GM18858 (cell line): ENCODE data around the gene ST6GALNAC6.
"Not testable (repeated sequence)": the region's sequence is repeated elsewhere in the genome, so short reads cannot be mapped to it uniquely, and the experiment has no call there.

ENCODE experiments used
- ATAC-seq: cut with Tn5 transposase; IDR thresholded peaks from one replicate; pipeline ENCODE4 v1.9.1; 2021; ENCODE audit not compliant: unreplicated experiment

The ST6GALNAC6 gene

GRCh38 chr9:127875306-127875966 lies 24.0 kb downstream of the ST6GALNAC6 start:
- no peak for ATAC-seq

DNA sequence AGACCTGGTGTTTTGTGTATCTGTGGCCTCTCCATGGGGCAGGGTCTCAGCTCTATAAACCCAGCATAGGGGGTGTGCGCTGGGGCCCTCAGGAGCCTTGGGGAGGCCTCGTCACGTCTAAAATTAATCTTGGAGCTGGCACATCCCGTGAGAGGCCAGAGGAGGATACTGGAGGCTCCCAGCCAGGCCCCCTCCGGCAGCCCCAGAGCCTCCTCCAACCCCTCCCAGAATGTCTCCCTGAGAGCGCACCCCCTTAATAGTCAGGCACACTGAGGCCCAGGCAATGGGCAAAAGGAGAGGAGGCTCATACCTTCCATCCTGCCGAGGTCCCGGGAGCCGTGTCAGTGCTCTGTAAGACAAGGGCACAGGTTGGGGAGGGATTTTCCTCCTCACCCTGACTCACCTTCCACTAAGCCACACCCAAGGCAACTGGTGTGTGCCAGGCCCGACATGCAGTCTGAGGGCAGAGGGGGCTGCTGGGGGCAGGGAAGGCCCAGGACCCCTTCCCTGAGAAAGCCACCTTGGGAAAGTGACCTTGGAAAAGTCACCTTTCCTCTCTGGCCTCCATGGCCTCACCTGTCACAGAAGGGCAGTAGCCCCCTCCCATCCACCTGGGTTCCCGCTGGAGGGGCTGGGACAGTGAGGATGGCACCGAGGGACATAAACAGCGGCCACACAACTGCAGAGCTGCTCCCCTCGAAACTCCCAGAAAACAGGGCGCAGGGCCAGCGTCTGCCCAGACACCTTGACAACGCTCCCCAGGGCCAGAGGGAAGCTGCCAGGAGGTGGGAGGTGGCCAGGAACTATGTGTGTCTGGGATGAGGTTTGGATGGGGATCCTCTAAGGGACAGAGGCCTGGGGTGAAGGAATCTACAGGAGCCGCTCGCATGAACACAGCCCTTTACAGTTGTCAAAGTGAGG lies 24.8 kb downstream of the ST6GALNAC6 start:
- no peak for ATAC-seq

DNA sequence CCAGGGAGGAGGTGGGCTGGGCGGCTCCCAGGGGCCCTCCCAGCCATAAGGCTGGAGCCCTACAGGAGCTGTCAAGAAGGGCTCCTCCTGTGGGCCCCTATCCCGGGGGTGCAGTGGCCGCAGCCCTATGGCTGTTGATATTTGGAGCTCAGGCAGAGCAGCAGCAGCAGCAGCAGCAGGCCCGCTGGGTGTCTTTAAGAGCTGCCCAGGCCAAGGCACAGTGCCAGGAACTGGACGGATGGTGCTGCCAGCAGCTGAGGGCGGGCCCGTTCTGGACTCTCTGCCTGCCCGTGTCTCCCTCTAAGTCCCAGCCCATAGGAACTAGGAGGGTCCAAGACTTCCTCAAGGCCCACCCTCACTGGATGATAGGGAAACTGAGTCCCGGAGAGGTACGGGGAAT lies 25.5 kb downstream of the ST6GALNAC6 start:
- ATAC-seq, result no peak

GRCh38 chr9:127873223-127873691 lies 26.1 kb downstream of the ST6GALNAC6 start:
- ATAC-seq, result no peak

DNA sequence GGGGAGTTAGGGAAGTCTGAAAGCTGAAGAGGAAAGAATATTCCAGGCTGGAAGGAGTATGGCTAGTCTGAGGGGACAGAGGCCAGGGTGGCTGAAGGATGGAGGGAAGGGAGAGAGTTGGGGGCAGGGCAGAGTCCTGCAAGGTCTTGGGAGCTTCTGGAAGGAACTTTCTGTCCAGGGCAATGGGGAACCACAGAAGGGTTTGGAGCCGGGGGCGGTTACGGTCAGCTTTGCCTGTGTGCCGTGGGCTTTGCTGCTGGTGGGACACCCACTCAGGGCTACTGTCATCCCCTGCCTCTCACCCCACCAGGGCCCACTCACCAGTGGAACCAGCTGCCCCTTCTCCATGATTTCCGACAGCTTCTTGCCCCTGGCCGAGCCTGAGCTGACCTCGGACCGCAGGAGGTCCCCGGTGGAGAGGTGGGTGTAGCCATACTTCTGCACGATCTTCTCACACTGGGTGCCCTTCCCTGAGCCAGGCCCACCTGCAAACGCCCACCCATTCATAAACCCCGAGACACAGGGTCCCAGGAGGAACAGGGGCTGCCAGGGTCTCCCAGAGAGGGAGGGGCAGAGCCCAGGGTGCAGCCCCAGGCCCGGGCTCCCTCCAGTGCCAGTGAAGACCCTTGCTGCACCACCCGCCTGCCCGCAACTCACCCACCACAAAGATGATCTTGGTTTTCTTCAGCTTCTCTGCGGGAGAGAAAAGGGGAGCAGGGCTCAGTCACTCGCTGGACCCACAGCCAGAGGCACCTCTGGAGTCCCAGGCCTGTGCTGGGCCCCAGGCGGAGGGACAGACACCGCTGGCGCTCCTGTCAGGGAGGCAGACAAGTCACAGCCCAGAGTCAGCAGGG lies 26.8 kb downstream of the ST6GALNAC6 start:
- ATAC-seq, result no peak

DNA sequence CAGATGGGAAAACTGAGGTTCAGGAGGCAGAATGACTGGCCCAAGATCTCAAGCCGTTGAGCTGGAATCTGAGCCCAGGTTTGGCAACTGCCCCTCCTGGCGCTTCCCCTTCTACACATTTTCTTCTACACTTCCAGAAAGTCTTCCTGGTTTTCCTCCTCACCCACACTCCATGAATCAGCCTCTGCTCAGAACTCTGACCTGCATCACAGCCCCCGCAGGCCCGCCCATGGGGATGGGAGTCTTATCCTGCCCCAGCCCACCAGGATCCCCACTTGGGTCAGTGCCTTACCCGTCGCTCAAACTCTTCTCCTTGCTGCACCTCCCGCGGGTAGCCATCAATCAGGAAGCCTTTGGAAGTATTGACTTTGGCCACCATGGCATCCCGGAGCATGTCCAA lies 27.9 kb downstream of the ST6GALNAC6 start:
- no peak for ATAC-seq

GRCh38 chr9:127870887-127871286 lies 28.5 kb downstream of the ST6GALNAC6 start:
- no peak for ATAC-seq

GRCh38 chr9:127870153-127870491 lies 29.3 kb downstream of the ST6GALNAC6 start:
- ATAC-seq, result not testable (repeated sequence)

DNA sequence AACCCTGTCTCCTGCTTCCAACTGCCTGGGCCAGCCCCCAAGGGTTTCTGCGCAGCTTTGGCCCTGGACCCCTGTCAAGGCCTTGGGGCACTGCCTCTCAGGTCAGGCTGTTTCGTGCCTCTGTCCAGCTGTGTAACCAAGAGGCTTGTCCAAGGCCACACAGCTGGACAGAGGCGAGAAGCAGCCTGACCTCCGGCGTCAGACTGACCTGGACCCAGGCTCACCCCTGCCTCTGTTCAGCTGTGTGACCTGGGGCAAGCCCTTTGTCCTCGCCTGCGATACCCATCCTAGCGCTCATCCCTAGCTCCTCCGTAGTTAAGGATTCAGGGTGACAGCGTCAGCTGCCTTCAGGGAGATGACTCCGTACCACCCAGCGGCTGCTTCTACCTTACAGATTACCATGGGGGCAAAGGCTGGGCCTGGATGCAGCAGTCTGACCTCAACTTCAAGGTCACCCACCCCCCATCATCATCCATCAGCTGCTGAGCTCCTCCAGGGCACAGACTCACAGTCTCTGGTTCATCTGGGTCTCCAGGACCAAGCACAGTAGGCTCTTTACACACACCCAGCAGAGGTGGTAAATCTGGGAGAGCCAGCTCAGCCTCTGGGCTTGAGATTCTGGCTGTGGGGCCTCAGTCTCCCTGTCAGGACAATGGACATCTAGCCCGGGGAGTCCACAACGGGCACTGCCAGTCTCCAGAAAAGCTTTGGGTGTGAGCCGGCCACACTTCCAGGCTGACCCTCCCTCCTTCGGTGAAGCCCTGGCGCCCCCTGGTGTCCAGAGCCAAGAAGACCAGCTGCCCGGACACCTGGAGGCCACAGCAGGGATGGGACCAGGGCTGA lies 29.9 kb downstream of the ST6GALNAC6 start:
- no peak for ATAC-seq

GRCh38 chr9:127868278-127868902 lies 31.0 kb downstream of the ST6GALNAC6 start:
- ATAC-seq, result no peak

DNA sequence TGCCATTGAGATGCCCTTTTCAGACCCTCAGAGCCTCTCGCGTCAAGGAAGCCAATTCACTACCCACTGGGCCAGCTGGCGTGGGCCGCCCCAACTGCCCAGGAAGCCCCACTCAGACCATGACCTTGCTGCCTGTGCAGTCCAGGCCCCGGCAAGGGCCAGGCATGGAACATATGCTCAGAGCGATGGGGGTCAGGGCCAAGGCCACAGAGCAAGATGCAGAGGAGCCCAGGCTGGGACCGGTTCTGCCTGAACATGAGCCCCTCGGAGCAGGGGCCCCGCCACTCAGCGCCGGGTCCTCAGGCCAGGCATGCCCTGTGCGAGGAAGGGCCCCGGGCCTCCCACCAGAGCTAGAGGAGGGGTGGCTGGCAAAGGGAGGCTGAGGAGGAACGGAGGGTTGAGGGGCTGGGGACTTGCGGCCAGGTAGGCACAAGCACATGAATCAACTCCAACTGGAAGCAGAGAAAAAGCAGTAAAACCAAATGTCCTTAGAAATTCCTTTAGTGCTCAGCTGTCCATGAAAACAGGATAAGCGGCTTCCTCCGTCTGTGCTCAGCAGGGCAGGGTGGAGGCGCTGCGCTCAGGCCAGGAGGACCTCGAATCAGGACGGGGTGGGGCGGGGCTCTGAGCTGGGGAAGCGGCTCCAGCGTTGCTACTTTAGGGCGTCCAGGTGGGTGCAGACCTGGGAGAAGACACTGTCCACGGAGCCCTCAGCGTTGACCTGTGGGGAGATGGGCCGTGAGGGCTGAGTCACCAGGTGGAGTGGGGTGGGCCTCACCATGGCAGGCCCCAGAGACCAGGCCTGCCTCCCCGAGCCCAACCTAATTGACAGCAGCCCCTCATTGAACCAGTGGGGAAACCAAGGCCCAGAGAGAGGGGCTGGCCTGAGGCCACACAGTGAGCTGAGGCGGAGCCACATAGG lies 31.8 kb downstream of the ST6GALNAC6 start:
- no peak for ATAC-seq

GRCh38 chr9:127866535-127866934 lies 32.9 kb downstream of the ST6GALNAC6 start:
- ATAC-seq, result no peak

GRCh38 chr9:127865645-127866464 lies 33.5 kb downstream of the ST6GALNAC6 start:
- ATAC-seq, result no peak

DNA sequence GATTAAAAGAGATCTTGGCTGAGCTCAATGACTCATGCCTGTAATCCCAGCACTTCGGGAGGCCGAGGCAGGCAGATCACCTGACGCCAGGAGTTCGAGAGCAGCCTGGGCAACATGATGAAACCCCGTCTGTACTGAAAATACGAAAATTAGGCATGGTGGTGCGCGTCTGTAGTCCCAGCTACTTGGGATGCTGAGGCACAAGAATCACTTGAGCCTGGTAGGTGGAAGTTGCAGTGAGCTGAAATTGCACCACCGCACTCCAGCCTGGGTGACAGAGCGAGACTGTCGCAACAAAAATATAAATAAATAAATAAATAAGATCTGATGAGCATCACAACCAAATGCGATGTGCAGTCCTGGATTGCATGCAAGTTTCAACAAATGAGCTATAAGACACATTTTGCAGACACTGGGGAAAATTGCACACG lies 36.2 kb downstream of the ST6GALNAC6 start:
- no peak for ATAC-seq

DNA sequence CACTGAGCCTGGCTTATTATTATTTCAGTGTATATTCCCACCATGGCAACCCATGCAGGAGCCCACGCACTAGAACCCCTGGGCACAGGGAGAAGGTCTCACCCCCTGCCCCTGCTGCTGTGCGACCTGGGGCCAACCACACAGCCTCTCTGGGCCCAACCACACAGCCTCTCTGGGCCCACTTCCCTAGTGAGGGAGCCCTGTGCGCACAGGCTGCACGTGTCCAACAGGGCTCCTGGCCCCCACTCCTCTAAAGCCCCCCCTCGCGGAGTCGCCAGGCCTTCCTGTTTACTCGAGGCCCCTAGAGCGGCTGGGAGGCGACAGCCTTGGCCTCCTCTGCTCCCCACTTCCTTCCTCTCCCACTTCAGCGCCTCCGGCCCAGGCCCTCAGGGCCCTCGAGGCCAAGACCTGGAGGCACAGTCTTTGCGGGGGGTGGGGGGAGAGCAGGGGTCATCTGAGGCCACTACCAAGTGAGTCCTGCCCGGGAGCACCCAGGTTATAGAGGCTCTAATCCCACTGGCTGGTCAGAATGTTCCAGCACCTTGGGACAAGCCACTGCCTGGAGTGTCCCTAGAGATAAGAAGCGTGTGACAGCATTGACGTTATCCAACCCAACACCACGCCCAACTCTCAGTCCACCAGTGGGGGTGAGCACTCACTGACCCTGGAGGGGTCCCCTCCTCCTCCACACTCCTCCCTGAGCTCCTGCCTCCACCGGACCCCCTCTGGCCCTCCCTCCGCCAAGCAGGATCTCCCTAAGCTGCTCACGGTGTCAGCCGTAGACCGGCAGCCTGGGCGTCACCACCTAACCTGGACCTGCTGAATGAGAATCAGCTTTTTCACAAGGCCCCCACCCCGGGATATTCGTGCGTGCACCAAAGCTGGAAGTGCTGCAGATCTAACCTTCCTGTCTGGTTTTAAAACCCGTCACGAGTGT lies 37.1 kb downstream of the ST6GALNAC6 start:
- ATAC-seq, result no peak

DNA sequence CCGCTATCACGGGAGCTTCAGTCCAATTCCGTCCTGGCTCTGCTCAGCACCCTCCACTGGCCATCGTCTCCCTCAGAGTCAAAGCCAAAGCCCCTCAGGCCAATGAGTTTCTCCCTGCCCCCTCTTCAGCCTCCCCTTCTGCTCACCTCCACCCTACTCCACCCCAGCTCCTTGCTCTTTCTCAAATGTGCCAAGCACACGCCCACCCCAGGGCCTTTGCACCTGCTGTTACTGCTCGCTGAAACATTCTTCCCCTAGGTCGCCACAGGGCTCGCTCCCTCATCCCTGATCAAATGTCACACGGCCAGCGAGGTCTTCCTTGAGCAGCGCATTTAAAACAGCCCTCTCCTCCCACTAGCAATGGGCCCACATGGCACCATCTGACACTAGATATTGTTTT lies 38.6 kb downstream of the ST6GALNAC6 start:
- no peak for ATAC-seq

DNA sequence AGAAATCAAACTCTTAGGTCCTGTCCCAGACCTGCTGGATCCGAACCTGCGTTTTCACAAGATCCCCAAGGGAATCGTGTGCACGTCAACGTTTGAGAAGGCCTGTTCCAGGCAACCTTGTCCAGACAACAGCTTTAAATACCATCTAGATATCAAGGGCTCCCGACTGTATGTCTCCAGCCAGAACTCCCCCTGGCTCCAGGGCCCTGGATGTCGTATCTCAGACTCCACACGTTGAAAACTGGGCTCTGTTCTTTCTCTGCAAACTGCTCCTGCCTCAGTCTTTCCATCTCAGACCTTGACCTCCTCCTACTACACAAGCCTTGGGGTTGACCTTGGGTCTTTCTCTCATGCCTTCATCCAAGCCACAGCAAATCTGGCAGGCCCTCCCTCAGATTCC lies 39.1 kb downstream of the ST6GALNAC6 start:
- no peak for ATAC-seq
